CD4-positive, alpha-beta T cell (primary cell): ENCODE results near the gene PRPF8. TPM values are rescaled to one million over a fixed set of nuclear protein-coding genes. Genes with fewer than 3 reads are reported as not detected.
A peak's percentile ranks its signal among the peaks of the same experiment; 100 is the strongest.

Experiments
- ATAC-seq: fragments of 200-7000 bp; cut with Tn5 transposase; one replicate; pipeline ENCODE4 v1.10.0; 2022; ENCODE audit warnings: mild to moderate bottlenecking; ENCODE audit not compliant: poor library complexity
- CTCF ChIA-PET: fragments of 350-600 bp; sonication (Branson Sonifier 250); formaldehyde crosslinking; loops from one replicate; lab custom pipeline; 2021; ENCODE audit warnings: antibody characterized with exemption, inconsistent platforms; lab: Charles Lee
- POLR2A ChIA-PET: fragments of 350-600 bp; sonication (Branson Sonifier 250); formaldehyde crosslinking; loops from one replicate; lab custom pipeline; 2021; ENCODE audit warnings: antibody characterized with exemption, inconsistent platforms; lab: Charles Lee
- DNase-seq, 14 experiments: peaks; one replicate each; pipeline ENCODE4 v3.0.0-alpha.2; 2013 to 2020; ENCODE audit warnings: mixed read lengths in 2 of 14
- H3K27ac ChIP-seq, 2 donors: one replicate each; pipeline versions ENCODE4 v1.5.1 to v1.7.0; 2013; ENCODE audit warnings: low read length in 2 of 2, low read depth in 1 of 2, mild to moderate bottlenecking in 1 of 2
- H3K27me3 ChIP-seq, 2 experiments: 1 replicate in 1 of 2; 2 replicates in 1 of 2; pipeline versions ENCODE4 v1.6.1 to v1.7.0; 2013; ENCODE audit warnings: low read length in 2 of 2, control low read depth in 1 of 2, mild to moderate bottlenecking in 1 of 2, moderate library complexity in 1 of 2; ENCODE audit not compliant: insufficient read depth in 2 of 2, control insufficient read depth in 1 of 2
- H3K36me3 ChIP-seq: one replicate; pipeline ENCODE4 v1.6.1; 2013; ENCODE audit warnings: low read length, control low read depth; ENCODE audit not compliant: insufficient read depth
- H3K4me1 ChIP-seq: one replicate; pipeline ENCODE4 v1.6.1; 2013; ENCODE audit warnings: low read length, control low read depth; ENCODE audit not compliant: insufficient read depth
- H3K4me3 ChIP-seq: one replicate; pipeline ENCODE4 v1.5.1; 2013; ENCODE audit warnings: mild to moderate bottlenecking, low read length, moderate library complexity
- H3K9me3 ChIP-seq, 2 experiments: 1 replicate in 1 of 2; 2 replicates in 1 of 2; pipeline versions ENCODE4 v1.6.1 to v1.7.0; 2013; ENCODE audit warnings: low read length in 2 of 2, mild to moderate bottlenecking in 2 of 2, control low read depth in 1 of 2, moderate library complexity in 1 of 2; ENCODE audit not compliant: control insufficient read depth in 1 of 2, insufficient read depth in 1 of 2
- H3K27ac Mint-ChIP-seq: one replicate; pipeline ENCODE4 v1.8.0; 2020; ENCODE audit warnings: mixed read lengths
- H3K27me3 Mint-ChIP-seq: one replicate; pipeline ENCODE4 v1.8.0; 2021; ENCODE audit warnings: mixed read lengths
- H3K36me3 Mint-ChIP-seq: one replicate; pipeline ENCODE4 v1.8.0; 2021; ENCODE audit warnings: low read depth, mixed read lengths
- H3K4me1 Mint-ChIP-seq: one replicate; pipeline ENCODE4 v1.8.0; 2021; ENCODE audit warnings: low read depth, mixed read lengths
- H3K4me3 Mint-ChIP-seq: one replicate; pipeline ENCODE4 v1.8.0; 2020; ENCODE audit warnings: mild to moderate bottlenecking, mixed read lengths
- H3K9me3 Mint-ChIP-seq: one replicate; pipeline ENCODE4 v1.8.0; 2020; ENCODE audit warnings: mixed read lengths
- CTCF ChIP-seq: fragments of 200-600 bp; IDR thresholded peaks from one replicate; pipeline ENCODE4 v1.8.0; 2022; ENCODE audit warnings: antibody characterized with exemption, mild to moderate bottlenecking
- intact Hi-C, 2 experiments: fragments of 100-400 bp; cut with DNase I in 1 of 2; cut with micrococcal nuclease in 1 of 2; formaldehyde crosslinking; loops; one replicate each; pipeline versions ENCODE4 v1.15.1 to v1.9.0; 2023 to 2025; cut with DNase I, micrococcal nuclease
- total RNA-seq, 174 experiments: library from RNA in 2 of 174; stranded (reverse) in 2 of 174; gene quantifications; one replicate each; pipeline ENCODE4 v1.2.3 and lab custom pipeline; 2021 to 2026

The PRPF8 gene
- total RNA-seq, 2 experiments from 2014 or later = 550 to 572 TPM

GRCh38 chr17:1714427-1714979 is 29.8 kb upstream of the PRPF8 start:
- CTCF ChIA-PET = interaction anchor here (1.1 kb wide), 1 partner anchor 10 kb away, joined by 3 read pairs; no protein-coding TSS in a partner anchor
- Histone ChIP-seq H3K36me3 (peaks cover 6% of the 10 kb centered on the region), H3K4me3 (peak overlapping the region; percentile 72), H3K9me3 (no peaks in the 10 kb centered on the region), H3K4me1 (peaks cover 58% of the 10 kb centered on the region), H3K27ac (no peak overlapping the region), H3K27me3 (peaks cover 7 to 17% of the 10 kb centered on the region in 2 experiments)
- intact Hi-C loops = no loop called here
- no peak for TF ChIP-seq CTCF
- ATAC-seq = no peak
- Mint-ChIP-seq H3K4me1 (peaks cover 39% of the 10 kb centered on the region), H3K27ac (peak overlapping the region; percentile 39), H3K9me3 (no peaks in the 10 kb centered on the region), H3K4me3 (peak overlapping the region; percentile 83), H3K27me3 (peaks cover 9% of the 10 kb centered on the region), H3K36me3 (peaks cover 8% of the 10 kb centered on the region)
- DNase-seq = peak in 3 of 14 experiments; percentile 39 to 66 (median 46)
- POLR2A ChIA-PET = no interaction called here

- H3K27ac ChIP-seq = no peak overlapping the region
- POLR2A ChIA-PET = no interaction called here
Measured at GRCh38 chr17:1713878-1714426, 29.3 kb upstream of the PRPF8 start.

More at GRCh38 chr17:1713878-1714426, 29.3 kb upstream of the PRPF8 start:
- Histone ChIP-seq H3K4me1 (peaks cover 64% of the 10 kb centered on the region), H3K9me3 (no peaks in the 10 kb centered on the region), H3K4me3 (no peak overlapping the region), H3K27me3 (peaks cover 7 to 17% of the 10 kb centered on the region in 2 experiments), H3K36me3 (peaks cover 6% of the 10 kb centered on the region)
- Mint-ChIP-seq H3K4me3 (peak overlapping the region; percentile 83), H3K4me1 (peaks cover 39% of the 10 kb centered on the region), H3K9me3 (no peaks in the 10 kb centered on the region), H3K27ac (peak overlapping the region; percentile 39), H3K27me3 (peaks cover 9% of the 10 kb centered on the region), H3K36me3 (peaks cover 8% of the 10 kb centered on the region)
- CTCF ChIA-PET = interaction anchor here (0.5 to 1.1 kb wide), 2 partner anchors 10 to 172 kb away, joined by 3 read pairs; no protein-coding TSS in a partner anchor
- no peak for TF ChIP-seq CTCF
- ATAC-seq (no peak), DNase-seq (peak in 1 of 14 experiments; percentile 31)
- intact Hi-C loops = loop anchor here in 1 of 2 experiments (2.0 kb wide), 1 partner anchor 27 kb away; no protein-coding TSS in a partner anchor
